ENCODE data around the gene ARHGAP9. TPM values are rescaled to one million over a fixed set of nuclear protein-coding genes. Genes with fewer than 3 reads are reported as not detected.

Gene ARHGAP9
- total and polyA plus RNA-seq, 2 of the 4 experiments (the other 2 are of a cell fraction), result 0.18 to 0.79 TPM

GRCh38 chr12:57448669-57449068, 31.0 kb downstream of the ARHGAP9 start:
- WGBS, 2 experiments (ENCODE audit: extremely low coverage in 2 of 2, insufficient read length in 1 of 2), result no CpG with 5 or more reads among the region's 2 CpGs
- CTCF ChIA-PET, result no interaction called here
- H3K18ac ChIP-seq (ENCODE audit: low read depth, low read length), result no peak overlapping the region

More at GRCh38 chr12:57448669-57449068, 31.0 kb downstream of the ARHGAP9 start:
- Histone ChIP-seq H3K4me3 (ENCODE audit: insufficient read depth, low read depth, low read length) (no peak overlapping the region), H3K9me3 (ENCODE audit: control insufficient read depth, insufficient read depth, low read length) (no peaks in the 10 kb centered on the region), H3K36me3 (ENCODE audit: control insufficient read depth, insufficient read depth, low read length) (no peaks in the 10 kb centered on the region), H3K56ac (ENCODE audit: extremely low read depth, insufficient read depth, low read length) (no peak overlapping the region), H3K14ac (replicated peaks; ENCODE audit: low read depth, low read length) (no peak overlapping the region), H4K91ac (ENCODE audit: insufficient read depth, low read depth, low read length) (no peak overlapping the region), H2BK15ac (ENCODE audit: low read depth, low read length) (no peak overlapping the region), H2AK9ac (replicated peaks; ENCODE audit: low read depth, low read length, poor library complexity) (no peak overlapping the region), H4K8ac (ENCODE audit: low read depth in 2 of 2, low read length in 2 of 2) (no peak overlapping the region), H2AK5ac (ENCODE audit: low read depth, low read length) (no peak overlapping the region), H3K23ac (ENCODE audit: low read depth, low read length) (no peak overlapping the region), H2AFZ (replicated peaks; ENCODE audit: low read length, poor library complexity) (no peak overlapping the region), H2BK5ac (ENCODE audit: low read depth, low read length, poor library complexity, severe bottlenecking) (no peak overlapping the region), H3K27me3 (ENCODE audit: control insufficient read depth, insufficient read depth, low read length) (no peaks in the 10 kb centered on the region), H3K9ac (ENCODE audit: low read depth, low read length) (no peak overlapping the region), H2BK120ac (ENCODE audit: low read depth, low read length) (no peak overlapping the region), H3K4ac (ENCODE audit: low read depth, low read length) (no peak overlapping the region), H3K79me1 (ENCODE audit: low read depth in 1 of 2, low read length in 2 of 2) (peaks cover 0 to 10% of the 10 kb centered on the region in 2 experiments; a peak in 1 of 4 replicates), H3K27ac (ENCODE audit: insufficient read depth, low read length) (no peak overlapping the region), H3K9me1 (ENCODE audit: insufficient read depth, low read length) (peaks cover 13% of the 10 kb centered on the region), H3K4me2 (ENCODE audit: low read depth, low read length) (no peak overlapping the region), H4K20me1 (ENCODE audit: insufficient read depth, low read length) (no peaks in the 10 kb centered on the region), H3K4me1 (ENCODE audit: control insufficient read depth, insufficient read depth, low read length) (peaks cover 15% of the 10 kb centered on the region), H4K5ac (ENCODE audit: low read depth, low read length) (no peak overlapping the region), H2BK20ac (ENCODE audit: low read depth, low read length) (no peak overlapping the region)
- in situ Hi-C loops (cut with MboI; ENCODE audit: low sequenced_read_pairs), result no loop called here
- intact Hi-C loops (cut with micrococcal nuclease), result no loop called here
- ATAC-seq (ENCODE audit: low read depth) (no peak), DNase-seq (no peak)
- no TSS peak for BruUV-seq (replicated peaks)
- dilution Hi-C loops (cut with HindIII; ENCODE audit: low sequenced_read_pairs, unreplicated experiment), result no loop called here
- POLR2A ChIA-PET (ENCODE audit: unreplicated experiment), result no interaction called here
- TF ChIP-seq RCOR1 (IDR thresholded peaks at IDR 0.05; ENCODE audit: insufficient replicate concordance, low read length) (no peak), NFE2L2 (IDR thresholded peaks at IDR 0.05; ENCODE audit: low read depth, low read length) (no peak), FOS (IDR thresholded peaks at IDR 0.05; ENCODE audit: low read depth, low read length) (no peak), MAZ (IDR thresholded peaks at IDR 0.05; ENCODE audit: borderline replicate concordance, low read depth, low read length) (no peak), CEBPB (IDR thresholded peaks at IDR 0.05; ENCODE audit: low read depth, low read length) (no peak), BHLHE40 (IDR thresholded peaks at IDR 0.05; ENCODE audit: low read depth, low read length) (no peak), MXI1 (IDR thresholded peaks at IDR 0.05; ENCODE audit: borderline replicate concordance, low read depth, low read length) (no peak), RFX5 (IDR thresholded peaks at IDR 0.05; ENCODE audit: low read depth, low read length) (no peak), MAFK (IDR thresholded peaks at IDR 0.05; ENCODE audit: low read depth, low read length) (no peak)
- TF ChIP-seq, protein P1, sequence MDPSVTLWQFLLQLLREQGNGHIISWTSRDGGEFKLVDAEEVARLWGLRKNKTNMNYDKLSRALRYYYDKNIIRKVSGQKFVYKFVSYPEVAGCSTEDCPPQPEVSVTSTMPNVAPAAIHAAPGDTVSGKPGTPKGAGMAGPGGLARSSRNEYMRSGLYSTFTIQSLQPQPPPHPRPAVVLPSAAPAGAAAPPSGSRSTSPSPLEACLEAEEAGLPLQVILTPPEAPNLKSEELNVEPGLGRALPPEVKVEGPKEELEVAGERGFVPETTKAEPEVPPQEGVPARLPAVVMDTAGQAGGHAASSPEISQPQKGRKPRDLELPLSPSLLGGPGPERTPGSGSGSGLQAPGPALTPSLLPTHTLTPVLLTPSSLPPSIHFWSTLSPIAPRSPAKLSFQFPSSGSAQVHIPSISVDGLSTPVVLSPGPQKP (IDR thresholded peaks at IDR 0.05; ENCODE audit: borderline replicate concordance, low read depth, low read length), result no peak
- TF ChIP-seq, protein P2, sequence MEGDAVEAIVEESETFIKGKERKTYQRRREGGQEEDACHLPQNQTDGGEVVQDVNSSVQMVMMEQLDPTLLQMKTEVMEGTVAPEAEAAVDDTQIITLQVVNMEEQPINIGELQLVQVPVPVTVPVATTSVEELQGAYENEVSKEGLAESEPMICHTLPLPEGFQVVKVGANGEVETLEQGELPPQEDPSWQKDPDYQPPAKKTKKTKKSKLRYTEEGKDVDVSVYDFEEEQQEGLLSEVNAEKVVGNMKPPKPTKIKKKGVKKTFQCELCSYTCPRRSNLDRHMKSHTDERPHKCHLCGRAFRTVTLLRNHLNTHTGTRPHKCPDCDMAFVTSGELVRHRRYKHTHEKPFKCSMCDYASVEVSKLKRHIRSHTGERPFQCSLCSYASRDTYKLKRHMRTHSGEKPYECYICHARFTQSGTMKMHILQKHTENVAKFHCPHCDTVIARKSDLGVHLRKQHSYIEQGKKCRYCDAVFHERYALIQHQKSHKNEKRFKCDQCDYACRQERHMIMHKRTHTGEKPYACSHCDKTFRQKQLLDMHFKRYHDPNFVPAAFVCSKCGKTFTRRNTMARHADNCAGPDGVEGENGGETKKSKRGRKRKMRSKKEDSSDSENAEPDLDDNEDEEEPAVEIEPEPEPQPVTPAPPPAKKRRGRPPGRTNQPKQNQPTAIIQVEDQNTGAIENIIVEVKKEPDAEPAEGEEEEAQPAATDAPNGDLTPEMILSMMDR (conservative IDR thresholded peaks at IDR 0.05; ENCODE audit: low read depth, low read length), result no peak
- TF ChIP-seq, protein P3, sequence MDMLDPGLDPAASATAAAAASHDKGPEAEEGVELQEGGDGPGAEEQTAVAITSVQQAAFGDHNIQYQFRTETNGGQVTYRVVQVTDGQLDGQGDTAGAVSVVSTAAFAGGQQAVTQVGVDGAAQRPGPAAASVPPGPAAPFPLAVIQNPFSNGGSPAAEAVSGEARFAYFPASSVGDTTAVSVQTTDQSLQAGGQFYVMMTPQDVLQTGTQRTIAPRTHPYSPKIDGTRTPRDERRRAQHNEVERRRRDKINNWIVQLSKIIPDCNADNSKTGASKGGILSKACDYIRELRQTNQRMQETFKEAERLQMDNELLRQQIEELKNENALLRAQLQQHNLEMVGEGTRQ (IDR thresholded peaks at IDR 0.05; ENCODE audit: low read depth, low read length), result no peak
